Thyroid gland (tissue), 4 donors: ENCODE data around the gene ANGPTL5. TPM values are rescaled to one million over a fixed set of nuclear protein-coding genes. Genes with fewer than 3 reads are reported as not detected.
A peak's percentile ranks its signal among the peaks of the same experiment; 100 is the strongest.

Experiments used
- DNase-seq, 2 donors: peaks; one replicate each; pipeline ENCODE4 v3.0.0-alpha.2; 2019
- H3K27ac ChIP-seq, 3 donors: fragments of 200-600 bp; sonication (generic); 1 replicate in 2 of 3; 2 replicates in 1 of 3; pipeline ENCODE4 v1.5.1; 2016 to 2019; ENCODE audit warnings: mild to moderate bottlenecking in 1 of 3, moderate library complexity in 1 of 3
- H3K27me3 ChIP-seq: fragments of 200-600 bp; sonication (generic); one replicate; pipeline ENCODE4 v1.5.1; 2019
- H3K36me3 ChIP-seq, 2 donors: fragments of 200-600 bp; sonication (generic); one replicate each; pipeline ENCODE4 v1.5.1; 2016 to 2019
- H3K4me1 ChIP-seq, 2 donors: fragments of 200-600 bp; sonication (generic); one replicate each; pipeline ENCODE4 v1.5.1; 2017 to 2019
- H3K4me3 ChIP-seq, 3 donors: fragments of 200-600 bp; sonication (generic); replicated peaks in 1 of 3; 1 replicate in 2 of 3; 2 replicates in 1 of 3; pipeline ENCODE4 v1.5.1; 2016; ENCODE audit warnings: mild to moderate bottlenecking in 1 of 3
- H3K9me3 ChIP-seq: fragments of 200-600 bp; sonication (generic); one replicate; pipeline ENCODE4 v1.5.1; 2017
- POLR2A ChIP-seq, 2 donors: fragments of 450-650 bp; IDR thresholded peaks; one replicate each; pipeline ENCODE4 v1.6.1; 2017; ENCODE audit warnings: antibody characterized with exemption in 2 of 2, mild to moderate bottlenecking in 2 of 2, moderate library complexity in 1 of 2
- WGBS, 2 donors: methylation state at CpG; one replicate each; pipeline ENCODE4 v1.1.5; 2017; 5-methylcytosine and 5-hydroxymethylcytosine counted together
- intact Hi-C: fragments of 100-400 bp; cut with DNase I; formaldehyde crosslinking; loops from one replicate; pipeline ENCODE4 v1.15.1; 2023
- total RNA-seq, 4 donors: library from RNA; depleted of rRNA; stranded (reverse); fragments of >200 nt; gene quantifications; one replicate each; pipeline ENCODE4 v1.2.3, GENCODE V29; 2016
- TF ChIP-seq, protein P1 (sequence below), 6 experiments: fragments of 200-600 bp in 3 of 6; fragments of 450-650 bp in 3 of 6; sonication (generic) in 3 of 6; IDR thresholded peaks; one replicate each; pipeline ENCODE4 v1.5.1; 2016 to 2019; ENCODE audit warnings: antibody characterized with exemption in 6 of 6, mild to moderate bottlenecking in 2 of 6, inconsistent platforms in 1 of 6, moderate library complexity in 1 of 6

The ANGPTL5 gene
- total RNA-seq, 4 donors from 2014 or later: 0.63 to 2.3 (median 1.2) TPM; not detected in 1

DNA sequence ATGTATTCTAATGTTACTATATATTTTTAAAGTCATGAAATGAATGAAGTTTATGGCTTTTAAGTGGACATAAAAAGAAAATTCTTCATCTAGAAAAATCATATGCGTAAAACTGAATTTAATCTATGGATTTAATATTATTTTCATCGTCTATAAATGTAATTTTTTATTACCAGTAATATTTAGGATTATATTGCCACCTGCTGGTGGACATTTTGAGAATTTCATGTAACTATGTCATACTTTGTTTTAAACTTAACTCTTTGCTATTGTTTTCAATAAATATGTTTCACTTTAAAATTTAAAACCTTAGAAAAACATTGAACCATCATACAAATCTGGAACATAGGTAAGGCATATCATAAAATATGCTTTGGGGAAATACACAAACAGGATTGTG, 68.1 kb downstream of the ANGPTL5 start:
- intact Hi-C loops: loop anchor here (5.0 kb wide), 1 partner anchor 391 kb away; no protein-coding TSS in a partner anchor
- no peak overlapping the region for H3K27ac ChIP-seq
- H3K4me1 ChIP-seq: no peaks in the 10 kb centered on the region
- no peaks in the 10 kb centered on the region for H3K9me3 ChIP-seq
- no peaks in the 10 kb centered on the region for H3K27me3 ChIP-seq
- 26 to 29% methylated on average over 2 of the region's 2 CpGs for WGBS, 2 donors
- no peaks in the 10 kb centered on the region for H3K36me3 ChIP-seq
- DNase-seq: no peak
- no peak for TF ChIP-seq POLR2A (IDR thresholded peaks at IDR 0.05)
- TF ChIP-seq, protein P1, sequence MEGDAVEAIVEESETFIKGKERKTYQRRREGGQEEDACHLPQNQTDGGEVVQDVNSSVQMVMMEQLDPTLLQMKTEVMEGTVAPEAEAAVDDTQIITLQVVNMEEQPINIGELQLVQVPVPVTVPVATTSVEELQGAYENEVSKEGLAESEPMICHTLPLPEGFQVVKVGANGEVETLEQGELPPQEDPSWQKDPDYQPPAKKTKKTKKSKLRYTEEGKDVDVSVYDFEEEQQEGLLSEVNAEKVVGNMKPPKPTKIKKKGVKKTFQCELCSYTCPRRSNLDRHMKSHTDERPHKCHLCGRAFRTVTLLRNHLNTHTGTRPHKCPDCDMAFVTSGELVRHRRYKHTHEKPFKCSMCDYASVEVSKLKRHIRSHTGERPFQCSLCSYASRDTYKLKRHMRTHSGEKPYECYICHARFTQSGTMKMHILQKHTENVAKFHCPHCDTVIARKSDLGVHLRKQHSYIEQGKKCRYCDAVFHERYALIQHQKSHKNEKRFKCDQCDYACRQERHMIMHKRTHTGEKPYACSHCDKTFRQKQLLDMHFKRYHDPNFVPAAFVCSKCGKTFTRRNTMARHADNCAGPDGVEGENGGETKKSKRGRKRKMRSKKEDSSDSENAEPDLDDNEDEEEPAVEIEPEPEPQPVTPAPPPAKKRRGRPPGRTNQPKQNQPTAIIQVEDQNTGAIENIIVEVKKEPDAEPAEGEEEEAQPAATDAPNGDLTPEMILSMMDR (IDR thresholded peaks at IDR 0.05): peak in 5 of 6 experiments; percentile 7 to 55 (median 48)
- H3K4me3 ChIP-seq: no peak overlapping the region

DNA sequence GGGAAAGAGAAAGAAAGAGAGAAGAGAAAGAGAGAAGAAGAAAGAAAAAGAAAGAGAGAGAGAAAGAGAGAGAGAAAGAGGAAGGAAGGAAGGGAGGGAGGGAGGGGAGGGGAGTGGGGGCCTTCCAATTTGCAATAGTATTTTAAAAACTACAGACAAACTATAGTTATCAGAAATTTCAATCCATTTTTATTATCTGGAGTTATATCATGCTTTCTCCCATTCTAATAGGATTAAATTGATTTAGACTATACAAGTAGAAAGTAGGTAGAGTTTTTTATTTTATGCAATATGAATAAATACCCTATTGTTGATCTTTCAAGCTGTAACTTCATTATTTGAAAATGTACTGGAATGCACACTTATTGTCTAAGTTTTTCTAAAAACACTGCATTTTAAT, 71.7 kb downstream of the ANGPTL5 start:
- H3K4me1 ChIP-seq: no peaks in the 10 kb centered on the region
- H3K36me3 ChIP-seq: no peaks in the 10 kb centered on the region
- no peaks in the 10 kb centered on the region for H3K9me3 ChIP-seq
- no peak overlapping the region for H3K4me3 ChIP-seq
- DNase-seq: no peak
- intact Hi-C loops: loop anchor here (5.0 kb wide), 1 partner anchor 387 kb away; no protein-coding TSS in a partner anchor
- no peak overlapping the region for H3K27ac ChIP-seq
- no peaks in the 10 kb centered on the region for H3K27me3 ChIP-seq
- no peak for TF ChIP-seq POLR2A (IDR thresholded peaks at IDR 0.05)
- TF ChIP-seq, protein P1 (IDR thresholded peaks at IDR 0.05): no peak

DNA sequence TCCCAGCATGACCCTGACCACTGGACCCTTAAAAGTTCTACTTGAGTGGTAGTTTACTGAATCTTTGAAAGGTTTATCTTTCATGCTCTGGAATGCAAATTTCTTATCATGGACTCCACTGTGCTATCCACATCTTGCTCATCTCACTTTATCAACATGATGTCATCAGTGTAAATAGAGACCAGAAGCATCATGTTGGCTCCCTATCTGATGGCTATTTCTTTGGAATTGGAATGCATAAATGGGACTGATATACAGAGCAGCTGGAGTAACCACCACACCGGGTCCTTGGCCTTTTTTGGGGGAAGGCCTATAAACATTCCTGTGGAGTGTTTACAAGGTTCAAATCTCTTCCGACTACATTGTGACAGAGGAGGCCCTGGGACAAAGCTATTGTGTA, 75.6 kb downstream of the ANGPTL5 start:
- DNase-seq: no peak
- no peak overlapping the region for H3K4me3 ChIP-seq
- no peaks in the 10 kb centered on the region for H3K36me3 ChIP-seq
- no peaks in the 10 kb centered on the region for H3K27me3 ChIP-seq
- no peak overlapping the region for H3K27ac ChIP-seq
- intact Hi-C loops: no loop called here
- TF ChIP-seq POLR2A (IDR thresholded peaks at IDR 0.05): no peak
- TF ChIP-seq, protein P1 (IDR thresholded peaks at IDR 0.05): no peak
- 84 to 85% methylated on average over 2 of the region's 2 CpGs for WGBS, 2 donors
- no peaks in the 10 kb centered on the region for H3K9me3 ChIP-seq
- no peaks in the 10 kb centered on the region for H3K4me1 ChIP-seq

Other genes with a start within 250 kb of the ANGPTL5 start
- 10 to 100 TPM in 1 of 4 donors, 1 to 10 TPM in 3; 6.3 to 10.6 (median 8.1) TPM for gene CEP126, start 1.5 kb downstream of the ANGPTL5 start, total RNA-seq
- gene CFAP300, start 130.9 kb upstream of the ANGPTL5 start, total RNA-seq: 1 to 10 TPM in 3 of 4 donors, not detected in 1; 1.5 to 5.9 (median 1.6) TPM
- 100 to 1,000 TPM; 162 to 202 (median 176) TPM for gene YAP1, start 193.9 kb upstream of the ANGPTL5 start, total RNA-seq